K562 (cell line): Measurements from ENCODE around the gene AGO3. TPM values are rescaled to one million over a fixed set of nuclear protein-coding genes. Genes with fewer than 3 reads are reported as not detected.

Experiments
- CHD7 ChIP-seq: fragments of 200-600 bp; sonication (generic); IDR thresholded peaks from one replicate; pipeline ENCODE4 v1.6.1; 2012; ENCODE audit warnings: mild to moderate bottlenecking, low read depth, low read length, inconsistent platforms
- HNRNPUL1 ChIP-seq: fragments of 200-400 bp; formaldehyde crosslinking; IDR thresholded peaks from 2 replicates; pipeline ENCODE4 v1.6.1; 2017; ENCODE audit warnings: low read length
- HOXB6 ChIP-seq: fragments of 250-450 bp; sonication (Bioruptor Pico); IDR thresholded peaks from 2 replicates; pipeline ENCODE4 v1.5.1; 2022; ENCODE audit warnings: mild to moderate bottlenecking, borderline replicate concordance
- IFI16 ChIP-seq: fragments of 250-450 bp; sonication (Bioruptor Pico); IDR thresholded peaks from 2 replicates; pipeline ENCODE4 v2.1.2; 2022; ENCODE audit warnings: mild to moderate bottlenecking, inconsistent platforms
- MLLT1 ChIP-seq, 2 experiments: fragments of 450-650 bp; IDR thresholded peaks; 2 replicates each; pipeline ENCODE4 v1.6.1; 2016
- NELFE ChIP-seq: IDR thresholded peaks from 2 replicates; pipeline ENCODE4 v1.6.1; 2011; ENCODE audit warnings: mild to moderate bottlenecking; ENCODE audit not compliant: insufficient read depth, insufficient read length
- ZBTB1 ChIP-seq: sonication (generic); formaldehyde crosslinking; IDR thresholded peaks from 2 replicates; pipeline ENCODE4 v1.8.1; 2023; ENCODE audit warnings: missing genetic modification reagents, low read depth, mild to moderate bottlenecking, borderline replicate concordance
- ZHX1 ChIP-seq: fragments of 150-350 bp; conservative IDR thresholded peaks from 2 replicates; pipeline ENCODE4 v1.6.1; 2014; ENCODE audit warnings: low read length
- ZNF668 ChIP-seq: fragments of 250-450 bp; sonication (Bioruptor Pico); IDR thresholded peaks from 2 replicates; pipeline ENCODE4 v1.8.0; 2022; ENCODE audit warnings: mild to moderate bottlenecking, inconsistent platforms
- polyA plus RNA-seq, 8 experiments: library from polyadenylated mRNA; depleted of rRNA in 4 of 8; stranded (reverse) in 5 of 8; unstranded in 3 of 8; fragments of >200 nt; fragmentation: Nextera tagmentation in 2 of 8; fragmentation: Illumina TruSeq in 1 of 8; extraction: Ambion mirVana in 2 of 8; extraction: Trizol in 1 of 8; gene quantifications; 2 replicates each; pipeline versions ENCODE4 v1.2.1 to v1.2.3, GENCODE V29; 2011 to 2014; ENCODE audit warnings: inconsistent platforms in 1 of 8, missing spikeins in 1 of 8
- total RNA-seq, 7 experiments: library from RNA; depleted of rRNA in 6 of 7; stranded (reverse); fragments of >200 nt in 6 of 7; fragmentation: Illumina TruSeq in 2 of 7; extraction: Trizol in 2 of 7; gene quantifications; 2 replicates each; pipeline versions ENCODE4 v1.2.1 to v1.2.3, GENCODE V29; 2011 to 2021; ENCODE audit warnings: low replicate concordance in 1 of 7
- TF ChIP-seq, protein P1 (sequence below): fragments of 250-450 bp; sonication (Bioruptor Pico); IDR thresholded peaks from 2 replicates; pipeline ENCODE4 v1.4.0; 2020; ENCODE audit warnings: mild to moderate bottlenecking

The AGO3 gene
- total and polyA plus RNA-seq, 9 of the 15 experiments (the other 6 are each of a cell fraction or from before 2014, with no cell fraction given) = 4.5 to 41.5 (median 22.7) TPM

- TF ChIP-seq CHD7 = no peak
- TF ChIP-seq IFI16 (CRISPR knock-in tag) = no peak
- no peak for TF ChIP-seq ZNF668 (CRISPR knock-in tag)
- TF ChIP-seq HNRNPUL1 = no peak
- no peak for TF ChIP-seq NELFE
- TF ChIP-seq ZHX1 = no peak
- TF ChIP-seq, protein P1, sequence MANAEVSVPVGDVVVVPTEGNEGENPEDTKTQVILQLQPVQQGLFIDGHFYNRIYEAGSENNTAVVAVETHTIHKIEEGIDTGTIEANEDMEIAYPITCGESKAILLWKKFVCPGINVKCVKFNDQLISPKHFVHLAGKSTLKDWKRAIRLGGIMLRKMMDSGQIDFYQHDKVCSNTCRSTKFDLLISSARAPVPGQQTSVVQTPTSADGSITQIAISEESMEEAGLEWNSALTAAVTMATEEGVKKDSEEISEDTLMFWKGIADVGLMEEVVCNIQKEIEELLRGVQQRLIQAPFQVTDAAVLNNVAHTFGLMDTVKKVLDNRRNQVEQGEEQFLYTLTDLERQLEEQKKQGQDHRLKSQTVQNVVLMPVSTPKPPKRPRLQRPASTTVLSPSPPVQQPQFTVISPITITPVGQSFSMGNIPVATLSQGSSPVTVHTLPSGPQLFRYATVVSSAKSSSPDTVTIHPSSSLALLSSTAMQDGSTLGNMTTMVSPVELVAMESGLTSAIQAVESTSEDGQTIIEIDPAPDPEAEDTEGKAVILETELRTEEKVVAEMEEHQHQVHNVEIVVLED (CRISPR knock-in tag) = no peak
- no peak for TF ChIP-seq MLLT1 (IDR thresholded peaks at IDR 0.05)
- no peak for TF ChIP-seq HOXB6
- no peak for TF ChIP-seq ZBTB1 (CRISPR knock-in tag)
Observed at GRCh38 chr1:35881850-35882273, 49.0 kb upstream of the AGO3 start (continued).
